Peyer's patch (tissue), 4 donors: ENCODE measurements around the gene EDNRA. TPM values are rescaled to one million over a fixed set of nuclear protein-coding genes. Genes with fewer than 3 reads are reported as not detected.

Experiments used
- DNase-seq, 3 donors: peaks; one replicate each; pipeline ENCODE4 v3.0.0-alpha.2; 2017 to 2019
- H3K27ac ChIP-seq, 4 donors: fragments of 200-600 bp; sonication (generic); one replicate each; pipeline ENCODE4 v1.5.1; 2016 to 2019
- H3K27me3 ChIP-seq, 2 donors: fragments of 200-600 bp; sonication (generic); one replicate each; pipeline ENCODE4 v1.5.1; 2019
- H3K36me3 ChIP-seq, 3 donors: fragments of 200-600 bp; sonication (generic); one replicate each; pipeline ENCODE4 v1.5.1; 2016 to 2019
- H3K4me1 ChIP-seq, 4 donors: fragments of 200-600 bp; sonication (generic); one replicate each; pipeline ENCODE4 v1.5.1; 2016 to 2019
- H3K4me3 ChIP-seq, 4 donors: fragments of 200-600 bp; sonication (generic); 1 replicate in 3 of 4; 2 replicates in 1 of 4; pipeline ENCODE4 v1.5.1; 2016 to 2019; ENCODE audit warnings: mild to moderate bottlenecking in 1 of 4
- H3K9me3 ChIP-seq, 4 donors: fragments of 200-600 bp; sonication (generic); one replicate each; pipeline ENCODE4 v1.5.1; 2016 to 2019; ENCODE audit warnings: mild to moderate bottlenecking in 1 of 4
- POLR2A ChIP-seq, 2 donors: fragments of 450-650 bp; IDR thresholded peaks; one replicate each; pipeline ENCODE4 v1.5.1; 2017; ENCODE audit warnings: antibody characterized with exemption in 2 of 2, mild to moderate bottlenecking in 2 of 2, moderate library complexity in 2 of 2
- total RNA-seq, 4 donors: library from RNA; depleted of rRNA; stranded (reverse); fragments of >200 nt; gene quantifications; one replicate each; pipeline ENCODE4 v1.1.0, GENCODE V29; 2016
- TF ChIP-seq, protein P1 (sequence below), 6 experiments: fragments of 450-650 bp in 4 of 6; fragments of 200-600 bp in 2 of 6; sonication (generic) in 1 of 6; IDR thresholded peaks; one replicate each; pipeline ENCODE4 v1.5.1; 2017 to 2019; ENCODE audit warnings: antibody characterized with exemption in 6 of 6, mild to moderate bottlenecking in 3 of 6, moderate library complexity in 1 of 6

EDNRA gene
- total RNA-seq, 4 donors from 2014 or later = 0.38 to 7.4 (median 1.6) TPM

DNA sequence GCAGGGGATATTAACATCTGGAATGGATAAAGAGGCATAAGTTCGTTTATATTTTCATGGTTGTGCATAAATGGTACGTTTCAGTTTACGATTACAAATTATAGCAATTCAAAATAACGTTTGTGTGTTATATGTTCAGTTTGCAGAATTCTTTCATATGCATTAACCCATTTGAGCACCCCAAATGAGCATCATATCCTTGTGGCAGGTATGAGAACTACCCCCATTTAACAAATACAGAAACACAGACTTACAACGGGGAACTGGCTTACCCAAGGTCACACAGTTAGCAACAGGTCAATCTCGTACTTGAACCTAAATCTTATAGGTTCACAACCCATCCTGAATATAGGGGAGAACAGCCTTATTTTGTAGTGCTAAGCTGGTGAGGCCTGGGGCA lies 33.1 kb downstream of the EDNRA start:
- Histone ChIP-seq H3K4me1 (no peaks in the 10 kb centered on the region), H3K36me3 (no peaks in the 10 kb centered on the region), H3K4me3 (no peak overlapping the region), H3K27me3 (no peaks in the 10 kb centered on the region), H3K9me3 (no peaks in the 10 kb centered on the region), H3K27ac (no peak overlapping the region)
- TF ChIP-seq, protein P1, sequence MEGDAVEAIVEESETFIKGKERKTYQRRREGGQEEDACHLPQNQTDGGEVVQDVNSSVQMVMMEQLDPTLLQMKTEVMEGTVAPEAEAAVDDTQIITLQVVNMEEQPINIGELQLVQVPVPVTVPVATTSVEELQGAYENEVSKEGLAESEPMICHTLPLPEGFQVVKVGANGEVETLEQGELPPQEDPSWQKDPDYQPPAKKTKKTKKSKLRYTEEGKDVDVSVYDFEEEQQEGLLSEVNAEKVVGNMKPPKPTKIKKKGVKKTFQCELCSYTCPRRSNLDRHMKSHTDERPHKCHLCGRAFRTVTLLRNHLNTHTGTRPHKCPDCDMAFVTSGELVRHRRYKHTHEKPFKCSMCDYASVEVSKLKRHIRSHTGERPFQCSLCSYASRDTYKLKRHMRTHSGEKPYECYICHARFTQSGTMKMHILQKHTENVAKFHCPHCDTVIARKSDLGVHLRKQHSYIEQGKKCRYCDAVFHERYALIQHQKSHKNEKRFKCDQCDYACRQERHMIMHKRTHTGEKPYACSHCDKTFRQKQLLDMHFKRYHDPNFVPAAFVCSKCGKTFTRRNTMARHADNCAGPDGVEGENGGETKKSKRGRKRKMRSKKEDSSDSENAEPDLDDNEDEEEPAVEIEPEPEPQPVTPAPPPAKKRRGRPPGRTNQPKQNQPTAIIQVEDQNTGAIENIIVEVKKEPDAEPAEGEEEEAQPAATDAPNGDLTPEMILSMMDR (IDR thresholded peaks at IDR 0.05) = no peak
- no peak for TF ChIP-seq POLR2A (IDR thresholded peaks at IDR 0.05)
- no peak for DNase-seq

DNA sequence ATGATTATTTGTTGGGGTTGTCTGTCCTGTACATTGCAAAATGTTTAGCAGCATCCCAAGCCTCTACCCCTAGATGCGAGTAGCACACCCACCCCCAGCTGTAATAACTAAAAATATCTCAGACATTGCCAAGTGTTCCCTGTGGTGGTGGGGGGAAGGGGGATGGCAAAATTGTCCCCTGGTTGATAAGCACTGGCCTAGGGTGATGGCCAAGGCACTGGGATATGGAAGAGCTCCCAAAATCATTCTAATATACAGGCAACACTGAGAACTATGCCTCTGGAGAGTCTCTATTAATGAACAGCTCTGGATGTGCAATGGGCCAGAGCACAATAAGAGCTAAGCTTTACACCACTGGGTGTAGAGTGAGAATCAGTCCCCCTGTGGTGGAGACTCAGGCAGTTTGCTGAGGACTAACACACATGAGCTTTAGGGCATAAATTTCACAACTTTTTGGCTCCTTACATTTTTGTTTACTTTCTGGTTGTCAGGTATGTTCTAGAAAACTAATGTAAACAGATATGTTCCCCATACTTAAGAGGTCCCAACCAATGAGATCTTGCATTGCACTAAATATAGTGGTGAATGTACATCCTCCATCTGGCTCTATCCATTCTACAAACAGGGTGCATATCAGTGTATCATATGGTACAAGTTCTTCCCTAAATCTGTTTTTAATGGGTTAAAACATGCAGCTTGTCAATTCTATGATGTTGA lies 34.5 kb downstream of the EDNRA start:
- Histone ChIP-seq H3K36me3 (no peaks in the 10 kb centered on the region), H3K27me3 (no peaks in the 10 kb centered on the region), H3K9me3 (no peaks in the 10 kb centered on the region), H3K4me3 (no peak overlapping the region), H3K4me1 (no peaks in the 10 kb centered on the region), H3K27ac (no peak overlapping the region)
- no peak for DNase-seq
- TF ChIP-seq, protein P1 (IDR thresholded peaks at IDR 0.05) = no peak
- TF ChIP-seq POLR2A (IDR thresholded peaks at IDR 0.05) = no peak

DNA sequence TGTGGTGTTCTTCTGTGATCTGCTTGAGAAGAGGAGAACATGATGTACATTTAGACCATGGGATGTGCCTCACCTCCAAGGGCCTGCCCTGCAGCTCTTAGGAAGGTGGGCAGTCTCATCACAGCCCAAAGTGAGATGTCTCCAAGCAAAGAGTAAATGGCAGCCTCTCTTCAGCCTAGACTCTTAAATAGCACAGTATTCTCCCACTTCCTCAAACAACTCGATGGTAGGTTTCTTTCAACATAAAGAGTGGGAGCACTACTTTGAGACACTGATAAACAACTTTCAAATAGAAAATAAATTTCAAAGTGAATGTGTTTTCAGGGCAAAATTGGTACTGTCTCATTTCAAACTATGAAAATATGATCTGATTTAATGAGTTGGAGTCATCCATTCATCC lies 35.2 kb downstream of the EDNRA start:
- H3K9me3 ChIP-seq = no peaks in the 10 kb centered on the region
- H3K27ac ChIP-seq = no peak overlapping the region
- no peaks in the 10 kb centered on the region for H3K36me3 ChIP-seq
- no peak for DNase-seq
- no peaks in the 10 kb centered on the region for H3K27me3 ChIP-seq
- H3K4me3 ChIP-seq = no peak overlapping the region
- TF ChIP-seq, protein P1 (IDR thresholded peaks at IDR 0.05) = no peak
- TF ChIP-seq POLR2A (IDR thresholded peaks at IDR 0.05) = no peak
- H3K4me1 ChIP-seq = no peaks in the 10 kb centered on the region

DNA sequence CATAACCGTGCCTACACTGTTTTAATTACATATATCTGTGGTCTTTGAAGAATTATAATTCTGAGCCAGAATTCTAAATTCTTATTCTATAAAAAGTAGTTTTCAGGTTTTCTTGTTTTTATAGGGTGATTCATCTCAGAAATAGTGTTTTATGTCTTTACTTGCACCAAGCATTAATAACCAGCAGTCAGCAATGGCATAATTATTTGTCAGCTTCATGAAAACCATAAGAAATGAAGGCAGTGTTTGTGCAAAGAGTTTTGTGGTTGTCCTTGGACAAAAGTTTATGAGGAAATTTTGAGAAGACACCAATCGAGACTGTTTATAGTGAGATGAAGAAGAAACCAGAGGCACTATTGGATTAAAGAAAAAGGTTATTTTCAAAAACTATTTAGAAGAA lies 37.2 kb downstream of the EDNRA start:
- Histone ChIP-seq H3K4me3 (no peak overlapping the region), H3K27me3 (no peaks in the 10 kb centered on the region), H3K9me3 (no peaks in the 10 kb centered on the region), H3K4me1 (no peaks in the 10 kb centered on the region), H3K36me3 (no peaks in the 10 kb centered on the region), H3K27ac (no peak overlapping the region)
- no peak for TF ChIP-seq POLR2A (IDR thresholded peaks at IDR 0.05)
- TF ChIP-seq, protein P1 (IDR thresholded peaks at IDR 0.05) = no peak
- DNase-seq = no peak

DNA sequence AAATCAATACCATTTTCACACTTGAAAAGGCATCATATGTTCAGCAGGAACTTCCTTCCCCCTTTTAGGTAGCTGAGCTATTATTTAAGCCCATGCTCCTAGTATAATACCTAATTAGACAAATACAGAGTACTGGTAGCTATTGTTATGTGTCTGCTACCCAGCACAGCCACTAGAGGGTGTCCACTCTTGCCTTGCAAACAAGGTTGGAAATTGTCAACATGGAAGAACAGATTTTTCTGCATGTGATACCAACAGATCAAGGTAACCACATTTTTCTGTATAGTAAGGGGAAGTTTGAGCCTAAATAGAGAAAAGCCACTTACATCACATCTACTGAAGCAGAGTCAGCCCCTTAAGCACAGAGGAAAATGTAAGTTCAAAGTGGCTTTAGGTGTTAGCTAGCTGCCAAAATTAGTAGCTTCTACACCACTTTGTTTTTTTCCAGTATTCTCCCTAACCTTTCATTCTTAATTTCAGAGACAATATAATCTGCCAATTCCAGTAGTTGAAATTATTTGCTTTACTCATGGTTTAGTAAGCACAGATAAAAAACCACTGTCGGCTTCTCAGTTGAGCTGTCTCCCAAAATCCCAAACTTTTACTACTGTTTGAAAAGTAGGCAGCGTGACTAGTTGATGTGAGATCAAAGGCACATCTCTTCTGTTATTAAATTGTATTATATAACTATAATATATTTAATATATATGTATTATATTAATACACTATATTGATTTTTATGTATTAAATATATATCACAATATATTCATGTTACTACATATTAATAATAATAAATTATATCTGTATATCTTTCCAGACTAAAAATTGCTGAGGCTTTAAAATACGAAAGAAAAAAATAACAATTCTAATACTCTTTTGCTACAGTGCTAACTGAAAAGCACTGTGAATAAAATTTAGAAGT lies 38.2 kb downstream of the EDNRA start:
- no peaks in the 10 kb centered on the region for H3K36me3 ChIP-seq
- DNase-seq = peak in 1 of 3 donors; percentile 69
- H3K27me3 ChIP-seq = no peaks in the 10 kb centered on the region
- no peak overlapping the region for H3K4me3 ChIP-seq
- no peaks in the 10 kb centered on the region for H3K4me1 ChIP-seq
- H3K27ac ChIP-seq = no peak overlapping the region
- no peaks in the 10 kb centered on the region for H3K9me3 ChIP-seq
- TF ChIP-seq, protein P1 (IDR thresholded peaks at IDR 0.05) = peak; percentile 15 to 73 (median 68)
- TF ChIP-seq POLR2A (IDR thresholded peaks at IDR 0.05) = no peak
